Measurements from ENCODE around the gene RGS12. TPM values are rescaled to one million over a fixed set of nuclear protein-coding genes. Genes with fewer than 3 reads are reported as not detected.

Gene RGS12
- polyA plus RNA-seq, 3 donors = 0.75 to 15.3 (median 2.7) TPM

DNA sequence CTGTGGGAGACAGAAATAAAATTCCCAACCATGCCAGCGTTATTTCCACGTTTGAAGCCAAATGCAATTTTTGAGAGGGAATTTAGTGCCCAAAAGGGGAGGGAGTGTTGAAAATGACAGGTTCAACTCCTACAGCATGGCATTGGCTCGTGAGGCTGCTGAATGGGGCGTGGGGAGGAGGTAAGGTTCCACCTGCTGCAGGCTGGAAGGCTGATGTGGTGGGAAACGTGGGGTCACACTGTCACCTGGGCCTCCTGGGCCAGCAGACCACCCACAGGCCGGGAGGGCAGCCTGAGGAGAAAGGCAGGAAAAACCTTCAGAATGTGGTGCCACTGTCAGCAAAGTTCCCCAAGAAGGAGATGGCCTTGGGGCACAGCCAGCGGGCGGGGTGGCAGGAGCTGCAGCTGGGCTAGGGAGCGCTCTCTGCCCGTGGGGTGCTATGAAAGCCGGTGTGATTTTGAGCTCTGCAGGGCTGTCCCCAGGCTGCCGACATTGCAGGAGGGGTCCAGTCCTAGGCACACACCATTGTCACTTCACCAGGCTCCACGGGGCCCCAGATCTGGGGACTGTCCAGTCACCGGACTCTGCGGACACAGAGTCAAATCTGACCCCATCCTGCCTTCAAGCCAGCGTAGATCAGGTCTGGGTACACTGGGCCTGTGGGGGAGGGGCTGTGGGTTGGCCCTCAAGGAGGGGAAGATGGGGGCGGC lies 24.3 kb upstream of the RGS12 start:
- Histone ChIP-seq H3K4me1 (ENCODE audit: control insufficient read depth in 1 of 2, insufficient read depth in 2 of 2, low read length in 2 of 2) (no peaks in the 10 kb centered on the region), H3K79me2 (ENCODE audit: insufficient read depth, low read length) (no peaks in the 10 kb centered on the region), H3K4me3 (replicated peaks in 1 of 3; ENCODE audit: low read depth in 2 of 3, low read length in 3 of 3) (no peak overlapping the region), H2AFZ (ENCODE audit: insufficient read depth, low read depth, low read length, poor library complexity, severe bottlenecking) (no peak overlapping the region), H3K27me3 (ENCODE audit: control insufficient read depth in 2 of 2, insufficient read depth in 2 of 2, low read length in 2 of 2) (no peaks in the 10 kb centered on the region), H3K9ac (ENCODE audit: insufficient read depth, low read length, poor library complexity, severe bottlenecking) (no peak overlapping the region), H4K20me1 (ENCODE audit: insufficient read depth, low read length) (no peaks in the 10 kb centered on the region), H3K4me2 (replicated peaks; ENCODE audit: extremely low read depth, low read length, poor library complexity, severe bottlenecking) (no peak overlapping the region), H3K36me3 (replicated peaks in 1 of 2; ENCODE audit: control insufficient read depth in 1 of 2, insufficient read depth in 2 of 2, low read length in 2 of 2) (no peaks in the 10 kb centered on the region), H3K27ac (ENCODE audit: low read depth in 1 of 2, low read length in 2 of 2) (no peak overlapping the region), H3K9me3 (replicated peaks in 1 of 2; ENCODE audit: control insufficient read depth in 1 of 2, insufficient read depth in 1 of 2, low read length in 2 of 2) (no peaks in the 10 kb centered on the region)
- Mint-ChIP-seq H3K9me3 (peaks cover 0 to 8% (median 1%) of the 10 kb centered on the region in 7 donors), H3K4me3 (no peak overlapping the region), H3K36me3 (no peaks in the 10 kb centered on the region), H3K27ac (no peak overlapping the region), H3K4me1 (no peaks in the 10 kb centered on the region), H3K27me3 (ENCODE audit: low read depth in 3 of 3) (peaks cover 0 to 8% (median 1%) of the 10 kb centered on the region in 3 donors)
- TF ChIP-seq CTCF (IDR thresholded peaks at IDR 0.05) = no peak
- 93% methylated on average over 12 of the region's 17 CpGs for WGBS (ENCODE audit: insufficient coverage)
- no peak for DNase-seq
- intact Hi-C loops (cut with micrococcal nuclease) = no loop called here

- Histone ChIP-seq H3K27me3 (ENCODE audit: control insufficient read depth in 2 of 2, insufficient read depth in 2 of 2, low read length in 2 of 2) (no peaks in the 10 kb centered on the region), H3K79me2 (ENCODE audit: insufficient read depth, low read length) (no peaks in the 10 kb centered on the region), H4K20me1 (ENCODE audit: insufficient read depth, low read length) (no peaks in the 10 kb centered on the region), H3K9ac (ENCODE audit: insufficient read depth, low read length, poor library complexity, severe bottlenecking) (no peak overlapping the region), H3K36me3 (replicated peaks in 1 of 2; ENCODE audit: control insufficient read depth in 1 of 2, insufficient read depth in 2 of 2, low read length in 2 of 2) (no peaks in the 10 kb centered on the region), H3K4me3 (replicated peaks in 1 of 3; ENCODE audit: low read depth in 2 of 3, low read length in 3 of 3) (no peak overlapping the region), H3K9me3 (replicated peaks in 1 of 2; ENCODE audit: control insufficient read depth in 1 of 2, insufficient read depth in 1 of 2, low read length in 2 of 2) (no peaks in the 10 kb centered on the region), H3K4me1 (ENCODE audit: control insufficient read depth in 1 of 2, insufficient read depth in 2 of 2, low read length in 2 of 2) (no peaks in the 10 kb centered on the region), H3K27ac (ENCODE audit: low read depth in 1 of 2, low read length in 2 of 2) (no peak overlapping the region), H2AFZ (ENCODE audit: insufficient read depth, low read depth, low read length, poor library complexity, severe bottlenecking) (no peak overlapping the region), H3K4me2 (replicated peaks; ENCODE audit: extremely low read depth, low read length, poor library complexity, severe bottlenecking) (no peak overlapping the region)
- Mint-ChIP-seq H3K9me3 (peaks cover 0 to 8% (median 3%) of the 10 kb centered on the region in 7 donors), H3K27ac (no peak overlapping the region), H3K4me1 (no peaks in the 10 kb centered on the region), H3K4me3 (no peak overlapping the region), H3K36me3 (no peaks in the 10 kb centered on the region), H3K27me3 (ENCODE audit: low read depth in 3 of 3) (peaks cover 0 to 8% (median 1%) of the 10 kb centered on the region in 3 donors)
- no peak for TF ChIP-seq CTCF (IDR thresholded peaks at IDR 0.05)
- intact Hi-C loops (cut with micrococcal nuclease) = no loop called here
- DNase-seq = no peak
- WGBS (ENCODE audit: insufficient coverage) = 97% methylated on average over 14 of the region's 25 CpGs
Observed at GRCh38 chr4:3269105-3269927, 23.5 kb upstream of the RGS12 start.
